Mucosa of gallbladder (tissue), 1 donor: ENCODE results near the gene TNS3. TPM values are rescaled to one million over a fixed set of nuclear protein-coding genes. Genes with fewer than 3 reads are reported as not detected.

Experiments used
- DNase-seq: peaks from one replicate; pipeline ENCODE4 v3.0.0-alpha.2; 2020; ENCODE audit warnings: low spot score
- total RNA-seq: library from RNA; stranded (reverse); gene quantifications from one replicate; pipeline ENCODE4 v1.2.1, GENCODE V29; 2021
- donor health status: DM: no; HTN: no; CAD: no.

The TNS3 gene
- total RNA-seq, 1 donor from 2014 or later: 97.2 TPM

DNA sequence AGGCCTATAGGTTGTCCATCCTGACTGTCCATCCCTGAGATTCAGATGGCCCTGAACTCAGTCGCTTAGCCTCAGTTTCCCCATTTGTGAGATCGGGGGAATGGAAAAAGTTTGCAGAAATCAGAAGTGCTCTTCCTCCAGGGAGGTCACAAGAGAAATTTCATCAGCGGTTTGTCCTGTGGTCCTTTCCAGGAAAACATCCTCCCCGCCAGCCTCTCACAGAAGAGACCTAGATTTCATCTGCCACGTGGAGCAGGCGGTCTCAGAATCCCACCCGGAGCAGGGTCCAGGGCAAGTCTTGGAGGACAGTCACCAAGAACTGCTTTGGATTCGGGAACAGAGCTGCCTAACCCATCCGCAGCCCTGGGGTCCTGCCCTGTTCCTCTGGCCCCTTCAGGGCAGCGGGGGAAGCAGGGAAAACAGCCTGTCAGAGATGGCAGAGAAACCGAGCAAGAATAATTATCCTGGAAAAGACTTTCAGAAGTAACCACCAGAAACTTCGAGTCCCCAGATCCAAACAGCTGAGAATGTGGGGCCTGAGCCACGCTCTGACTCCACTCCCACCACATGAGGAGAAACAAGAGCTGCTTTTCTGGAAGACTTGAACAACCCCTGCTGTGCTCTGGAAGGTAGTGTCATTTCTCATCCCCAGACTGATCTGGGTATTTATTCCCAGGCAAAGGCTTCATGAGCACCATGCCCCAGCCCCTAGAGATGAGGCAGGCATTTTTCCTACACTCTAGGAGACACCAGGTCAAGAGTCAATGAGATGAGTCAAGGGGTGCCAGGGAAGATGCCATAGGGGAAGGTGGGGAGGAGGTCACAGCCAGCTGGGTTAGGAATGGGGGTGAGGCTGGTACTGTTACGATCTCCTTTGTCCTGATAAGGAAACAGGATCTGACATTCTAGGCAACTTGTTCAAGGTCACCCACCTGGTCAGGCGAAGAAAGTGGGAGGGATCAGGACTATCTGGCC lies 1.1 kb upstream of the TNS3 start:
- DNase-seq: no peak

- DNase-seq: no peak
Observed at GRCh38 chr7:47581438-47581803, 490 bp downstream of the TNS3 start.

DNA sequence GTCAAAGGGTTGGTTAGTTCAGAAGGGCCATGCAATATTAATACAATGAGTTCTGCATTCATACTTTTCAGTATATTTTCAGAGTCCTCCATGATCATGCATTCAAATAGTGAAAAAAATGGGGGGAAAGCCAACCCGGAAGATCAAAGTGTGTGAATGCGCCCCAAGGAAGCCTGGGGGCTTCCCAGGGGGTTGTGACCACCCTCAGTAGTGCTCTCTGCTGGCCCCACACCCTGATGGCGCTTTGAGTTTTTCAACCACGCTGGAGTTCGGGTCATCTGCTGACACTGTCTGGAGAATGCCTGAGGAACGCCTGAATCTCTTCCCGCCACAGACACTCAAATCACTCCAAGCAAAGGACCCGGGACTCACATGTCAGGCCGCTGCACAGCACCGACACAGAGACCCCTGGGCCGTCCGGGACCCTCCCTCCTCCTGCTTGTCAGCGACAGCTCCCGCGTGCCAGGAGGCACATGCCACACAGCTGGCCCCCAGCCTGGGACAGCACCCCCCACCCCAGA lies 1.0 kb downstream of the TNS3 start:
- DNase-seq: no peak

GRCh38 chr7:47580175-47580706 lies 1.7 kb downstream of the TNS3 start:
- peak; percentile 77 for DNase-seq

DNA sequence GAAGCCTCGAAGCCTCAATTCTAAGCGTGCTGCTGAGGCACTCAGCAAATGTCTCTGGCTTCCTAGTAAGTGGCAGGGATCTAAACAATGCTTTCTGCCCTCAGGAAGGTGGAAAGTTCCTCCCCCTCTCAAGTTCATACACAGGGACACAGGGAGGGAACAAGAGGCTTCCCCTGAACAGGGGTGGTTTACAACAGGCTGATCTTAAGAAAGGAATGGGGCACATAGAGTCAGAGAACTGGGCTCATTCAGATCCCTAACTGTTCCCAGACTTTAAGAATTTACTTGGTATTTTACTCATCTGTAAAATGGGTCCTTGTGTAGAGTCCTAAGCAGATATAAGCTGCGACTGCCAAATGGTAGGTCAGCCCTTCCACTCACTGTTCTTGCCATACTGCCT lies 2.5 kb downstream of the TNS3 start:
- no peak for DNase-seq

- DNase-seq: no peak
Observed at GRCh38 chr7:47578579-47579270, 3.2 kb downstream of the TNS3 start.

- DNase-seq: no peak
Observed at GRCh38 chr7:47577321-47577919, 4.5 kb downstream of the TNS3 start.

GRCh38 chr7:47576866-47577306 lies 5.0 kb downstream of the TNS3 start:
- DNase-seq: no peak

- peak; percentile 92 for DNase-seq
Observed at GRCh38 chr7:47576031-47576865, 5.7 kb downstream of the TNS3 start.

- no peak for DNase-seq
Observed at GRCh38 chr7:47574482-47575329, 7.2 kb downstream of the TNS3 start.

DNA sequence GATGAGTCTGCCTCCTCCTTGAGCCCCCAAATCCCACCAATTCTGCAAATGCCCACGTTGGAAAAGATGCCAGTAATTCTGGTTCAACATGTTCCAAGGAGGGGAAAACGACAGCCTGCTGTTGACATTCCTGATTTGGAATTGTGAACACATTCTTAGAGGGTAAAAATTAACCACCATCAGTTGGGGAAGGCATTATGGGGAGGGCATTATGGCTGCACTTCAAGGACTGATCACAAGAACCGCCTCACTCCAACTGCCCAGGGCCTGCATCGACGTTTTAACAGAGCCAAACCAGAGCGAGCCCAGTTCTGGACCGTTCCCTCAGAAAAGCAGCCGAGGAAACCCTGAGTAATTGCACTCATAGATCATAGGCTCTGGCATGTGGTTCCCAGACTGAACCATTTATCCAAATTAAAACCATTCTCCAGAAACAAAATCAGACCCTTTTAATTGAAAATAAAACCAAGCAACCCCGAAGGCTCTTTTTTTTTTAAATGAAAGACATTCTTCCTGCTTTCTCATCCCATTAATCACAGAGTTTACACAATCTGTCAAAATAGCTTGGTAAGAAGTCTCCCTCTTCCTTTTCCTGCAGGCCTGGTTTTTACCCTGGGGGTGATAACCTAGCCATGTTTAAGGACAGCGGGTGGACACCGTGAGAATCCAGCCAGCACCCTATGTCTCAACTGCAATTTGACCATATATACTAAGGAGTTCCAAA lies 8.0 kb downstream of the TNS3 start:
- peak; percentile 75 for DNase-seq

DNA sequence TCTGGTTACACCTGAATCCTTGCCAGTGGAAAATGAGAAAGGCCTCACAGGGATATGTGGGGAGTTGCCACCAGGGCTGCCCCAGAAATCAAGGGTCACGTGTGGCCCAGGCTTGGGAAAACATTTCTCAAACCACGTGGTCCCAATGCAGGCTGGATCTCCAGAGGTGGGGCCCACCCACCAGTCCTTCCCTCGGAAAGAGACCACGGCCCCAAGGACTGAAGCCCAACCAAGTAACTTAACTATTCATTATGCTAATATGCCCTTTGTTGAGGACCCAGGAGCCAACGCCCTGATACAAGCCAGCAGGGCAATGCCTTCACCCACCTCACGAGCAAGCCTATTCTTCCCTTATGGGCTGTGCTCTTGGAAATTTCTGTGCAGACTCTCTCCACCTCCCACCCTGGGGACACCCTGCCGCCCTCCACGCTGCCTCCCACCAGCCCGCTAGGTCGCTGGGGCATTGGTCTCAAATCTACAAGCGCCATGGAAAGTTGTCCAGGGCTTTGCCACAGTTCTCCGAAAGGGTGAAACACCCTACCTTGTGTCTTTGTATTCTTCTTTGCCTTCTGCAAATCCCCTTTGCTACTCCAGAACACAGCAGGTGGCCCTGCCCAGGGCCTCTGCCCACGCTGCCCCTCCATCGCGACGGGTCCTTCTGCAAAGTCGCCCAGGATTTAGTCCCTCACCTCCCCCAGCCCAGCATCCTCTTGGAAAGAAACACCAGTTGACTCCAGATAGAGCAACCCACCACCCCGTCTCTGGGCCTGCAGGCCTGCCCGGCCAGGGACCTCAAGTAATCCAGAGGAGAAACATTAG lies 8.8 kb downstream of the TNS3 start:
- DNase-seq: no peak

- no peak for DNase-seq
Observed at GRCh38 chr7:47572094-47572445, 9.8 kb downstream of the TNS3 start.

DNA sequence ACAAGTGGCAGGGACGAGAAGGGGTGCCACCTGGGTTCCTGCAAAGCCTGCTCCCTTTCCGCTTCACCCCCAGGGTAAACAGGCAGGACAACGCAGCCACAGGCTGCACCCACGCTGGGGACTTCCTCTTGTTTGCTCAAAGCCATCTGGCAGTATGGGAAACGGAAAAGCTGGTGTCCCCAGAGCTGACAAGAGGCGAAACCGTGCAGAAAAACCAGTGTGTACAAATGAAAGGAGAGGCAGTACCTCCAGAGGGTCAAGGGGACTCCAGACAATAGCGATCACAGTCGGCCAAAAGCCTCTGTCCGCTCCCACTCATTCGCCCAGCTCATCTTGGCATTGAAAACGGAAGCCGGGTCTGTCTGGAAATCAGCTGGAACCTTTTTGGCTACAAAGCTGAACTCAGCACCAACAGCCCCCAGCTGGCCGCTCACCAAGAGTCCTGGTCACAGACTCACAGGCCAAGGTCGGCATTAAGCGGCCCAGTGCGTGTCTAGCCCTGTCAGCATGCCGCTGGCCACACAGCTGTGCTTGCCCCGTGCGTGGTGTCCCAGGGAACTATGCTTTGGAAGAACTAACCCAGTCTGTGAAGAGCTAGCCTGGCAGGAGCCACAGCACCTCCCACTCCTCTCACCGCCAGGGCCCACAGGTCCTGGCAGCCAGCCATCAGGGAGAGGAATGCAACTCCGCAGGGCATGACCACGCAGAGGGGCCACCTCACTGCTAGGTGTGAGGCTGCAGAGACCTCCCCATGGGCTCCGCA lies 10.4 kb downstream of the TNS3 start:
- DNase-seq: no peak

DNA sequence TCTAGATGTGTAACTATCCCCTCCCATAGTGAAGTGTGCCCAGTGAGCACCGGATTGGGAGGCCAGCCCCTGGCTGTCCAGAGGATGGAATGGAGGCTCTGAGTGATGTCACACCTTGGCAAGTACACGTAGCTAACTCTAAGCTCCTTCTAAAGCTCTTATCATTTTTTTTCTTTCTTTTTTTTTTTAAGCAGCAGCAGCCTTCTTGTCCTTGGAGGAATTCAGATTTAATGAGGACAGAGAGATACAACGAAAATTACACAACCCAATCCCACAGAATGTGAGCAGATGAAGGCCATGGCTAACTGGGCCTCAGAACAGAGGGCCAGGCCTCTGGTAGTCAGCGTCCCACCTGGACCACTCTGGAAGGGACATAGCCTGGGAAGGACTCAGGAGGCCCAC lies 11.3 kb downstream of the TNS3 start:
- no peak for DNase-seq

- no peak for DNase-seq
Observed at GRCh38 chr7:47568547-47568946, 13.4 kb downstream of the TNS3 start.

- no peak for DNase-seq
Observed at GRCh38 chr7:47568056-47568455, 13.9 kb downstream of the TNS3 start.
